Heart right ventricle (tissue), 16 donors: ENCODE measurements around the gene TSSC4. TPM values are rescaled to one million over a fixed set of nuclear protein-coding genes. Genes with fewer than 3 reads are reported as not detected.

Experiments
- ATAC-seq, 8 donors: fragments of 200-7000 bp; cut with Tn5 transposase; one replicate each; pipeline ENCODE4 v1.9.1; 2020; ENCODE audit warnings: mild to moderate bottlenecking in 8 of 8, moderate library complexity in 8 of 8, moderate number of reproducible peaks in 1 of 8
- DNase-seq, 2 donors: peaks; one replicate each; pipeline ENCODE4 v3.0.0-alpha.2; 2020
- H3K27ac ChIP-seq, 10 donors: fragments of 200-600 bp; sonication (generic) in 2 of 10; one replicate each; pipeline versions ENCODE4 v1.5.0 to v1.8.0; 2020 to 2022; ENCODE audit warnings: mild to moderate bottlenecking in 3 of 10
- H3K27me3 ChIP-seq, 7 donors: fragments of 200-600 bp; one replicate each; pipeline ENCODE4 v1.8.0; 2021 to 2022; ENCODE audit warnings: mild to moderate bottlenecking in 2 of 7
- H3K36me3 ChIP-seq, 9 donors: fragments of 200-600 bp; sonication (generic) in 1 of 9; one replicate each; pipeline versions ENCODE4 v1.5.0 to v1.8.0; 2020 to 2022; ENCODE audit warnings: mild to moderate bottlenecking in 2 of 9
- H3K4me1 ChIP-seq, 9 donors: fragments of 200-600 bp; sonication (generic) in 1 of 9; one replicate each; pipeline versions ENCODE4 v1.5.0 to v1.8.0; 2020 to 2022; ENCODE audit warnings: mild to moderate bottlenecking in 4 of 9
- H3K4me3 ChIP-seq, 10 donors: fragments of 200-600 bp; sonication (generic) in 2 of 10; one replicate each; pipeline versions ENCODE4 v1.5.0 to v1.8.0; 2020 to 2022; ENCODE audit warnings: mild to moderate bottlenecking in 7 of 10, moderate library complexity in 2 of 10
- H3K9me3 ChIP-seq, 11 donors: fragments of 200-600 bp in 10 of 11; sonication (generic) in 2 of 11; one replicate each; pipeline versions ENCODE4 v1.5.0 to v1.8.0; 2013 to 2022; ENCODE audit warnings: mild to moderate bottlenecking in 2 of 11, control low read depth in 1 of 11, moderate library complexity in 1 of 11
- CTCF ChIP-seq, 9 donors: fragments of 200-600 bp; sonication (generic) in 2 of 9; IDR thresholded peaks; one replicate each; pipeline versions ENCODE4 v1.5.0 to v1.8.0; 2021 to 2022; ENCODE audit warnings: antibody characterized with exemption in 9 of 9, mild to moderate bottlenecking in 5 of 9, moderate library complexity in 1 of 9
- WGBS, 2 donors: extraction: QIAGEN DNeasy Blood & Tissue Kit; methylation state at CpG; one replicate each; pipeline ENCODE4 v1.1.7; 2013; ENCODE audit warnings: inconsistent platforms in 1 of 2; 5-methylcytosine and 5-hydroxymethylcytosine counted together
- intact Hi-C, 10 donors: fragments of 100-400 bp; cut with DNase I; formaldehyde crosslinking; loops; one replicate each; pipeline versions ENCODE4 v1.11.1 to v1.14.2; 2022
- polyA plus RNA-seq, 2 donors: library from polyadenylated mRNA; stranded (reverse); fragments of 200-250 nt; gene quantifications; one replicate each; pipeline ENCODE4 v1.2.3, GENCODE V29; 2013
- total RNA-seq, 10 donors: library from RNA; stranded (reverse); fragmentation: NEBNext Ultra II Directional in 3 of 10; extraction: Animal tissue kit (Norgen Biotek cat#: 25700) in 3 of 10; gene quantifications; one replicate each; pipeline versions ENCODE4 v1.2.1 to v1.2.4, GENCODE V29; 2021 to 2023
- donor health status: Arrhythmogenic right ventricular cardiomyopathy.
- donor health status: ischemic (EF 13 %, LVEDD 7.1; RV severe dilation, severe dysfunction).
- donor health status: healthy with polysubstance abuse.
- donor health status: DM: no; HTN: yes; CAD: no.
- donor health status: DM: no; HTN: no; CAD: no.
- donor health status: ischemic (EF 25% LVEDD 6.9; RV normal size, moderate dysfunction).
- donor health status: ischemic (EF 25% LVEDD 5.7; RV mildly dilated, moderate dysfunction).
- donor health status: healthy.
- donor health status: DM: yes; HTN: yes; CAD: no.
- donor health status: Ischemic cardiomyopathy.
- donor health status: ischemic (EF 35%, LVEDD 5.7; RV mildly dilated, moderate dysfunction).
- donor health status: nonischemic (EF 11% LVEDD 7.7; RV severe dilation, severe dysfunction).
- donor health status: DM: yes; HTN: yes; CAD: no.
- donor health status: PGD.
- donor health status: ischemic (EF 29% LVEDD 5.4; RV normal size, mild dysfunction).
- donor health status: nonischemic (EF 23%, LVEDD 6.1; RV moderate dilation, normal function).

Gene TSSC4
- total and polyA plus RNA-seq, 12 donors = 22.0 to 72.3 (median 30.7) TPM

GRCh38 chr11:2450321-2451041 lies 49.9 kb downstream of the TSSC4 start:
- peaks cover 3 to 49% (median 33%) of the 10 kb centered on the region in 9 donors for H3K4me1 ChIP-seq
- TF ChIP-seq CTCF (IDR thresholded peaks at IDR 0.05) = no peak
- H3K9me3 ChIP-seq = peaks cover 0 to 3% (median 0%) of the 10 kb centered on the region in 11 donors
- H3K27ac ChIP-seq = no peak overlapping the region
- H3K36me3 ChIP-seq = no peaks in the 10 kb centered on the region
- intact Hi-C loops = no loop called here
- WGBS, 2 donors = 84 to 87% methylated on average over 19 of the region's 19 CpGs
- no peak overlapping the region for H3K4me3 ChIP-seq
- H3K27me3 ChIP-seq = peaks cover 0 to 9% (median 0%) of the 10 kb centered on the region in 7 donors
- ATAC-seq (no peak), DNase-seq (no peak)

DNA sequence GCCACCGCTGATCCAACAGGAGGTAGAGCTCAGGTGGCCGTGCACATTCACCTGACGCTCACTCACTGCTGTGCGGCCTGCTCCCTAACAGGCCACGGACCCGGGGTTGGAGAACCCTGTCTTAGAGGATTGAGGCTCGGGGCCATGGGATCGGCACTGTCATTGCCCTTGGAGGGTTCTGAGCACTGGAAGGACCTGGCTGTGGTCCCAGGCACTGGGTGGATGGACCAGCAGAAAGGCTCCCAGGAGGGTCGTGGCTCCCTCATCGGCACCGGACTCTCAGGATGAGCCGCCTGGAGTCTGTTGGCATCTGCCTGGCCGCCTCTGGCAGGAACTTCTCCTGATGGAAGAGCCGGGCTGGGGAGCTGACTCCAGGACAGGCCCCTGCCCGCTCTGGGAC lies 50.8 kb downstream of the TSSC4 start:
- peaks cover 0 to 40% (median 24%) of the 10 kb centered on the region in 9 donors for H3K4me1 ChIP-seq
- peaks cover 0 to under 1% (median 0%) of the 10 kb centered on the region in 7 donors for H3K27me3 ChIP-seq
- ATAC-seq (no peak), DNase-seq (no peak)
- peaks cover 0 to 3% (median 0%) of the 10 kb centered on the region in 11 donors for H3K9me3 ChIP-seq
- no peak overlapping the region for H3K27ac ChIP-seq
- H3K36me3 ChIP-seq = no peaks in the 10 kb centered on the region
- intact Hi-C loops = no loop called here
- TF ChIP-seq CTCF (IDR thresholded peaks at IDR 0.05) = no peak
- H3K4me3 ChIP-seq = no peak overlapping the region
- 89 to 94% methylated on average over 15 of the region's 15 CpGs for WGBS, 2 donors

DNA sequence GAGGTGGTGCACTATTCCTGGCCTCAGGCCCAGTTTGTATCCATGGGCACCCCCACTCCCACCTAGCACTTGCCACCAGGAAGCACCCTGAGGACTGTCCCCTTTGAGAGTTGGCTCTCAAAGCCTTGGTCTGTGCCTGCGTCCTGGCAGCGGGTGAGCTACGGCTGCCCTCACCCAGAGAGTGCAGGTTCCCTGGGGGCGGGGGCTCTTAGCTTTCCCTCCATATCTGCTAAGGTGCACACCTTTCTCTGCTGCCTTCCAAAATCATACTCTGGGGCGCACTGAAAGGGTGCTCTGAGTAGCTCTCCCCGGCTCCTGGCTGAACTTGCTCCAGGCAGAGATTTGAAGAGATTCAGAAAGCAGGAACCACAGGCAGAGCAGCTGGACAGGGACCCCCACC lies 51.4 kb downstream of the TSSC4 start:
- Histone ChIP-seq H3K4me1 (peaks cover 0 to 34% (median 19%) of the 10 kb centered on the region in 9 donors), H3K9me3 (peaks cover 0 to 3% (median 0%) of the 10 kb centered on the region in 11 donors), H3K27me3 (no peaks in the 10 kb centered on the region), H3K36me3 (no peaks in the 10 kb centered on the region), H3K4me3 (no peak overlapping the region), H3K27ac (no peak overlapping the region)
- 65 to 83% methylated on average over 6 of the region's 6 CpGs for WGBS, 2 donors
- TF ChIP-seq CTCF (IDR thresholded peaks at IDR 0.05) = no peak
- no peak for DNase-seq
- intact Hi-C loops = no loop called here
- peak in 1 of 8 donors; percentile 3 for ATAC-seq

DNA sequence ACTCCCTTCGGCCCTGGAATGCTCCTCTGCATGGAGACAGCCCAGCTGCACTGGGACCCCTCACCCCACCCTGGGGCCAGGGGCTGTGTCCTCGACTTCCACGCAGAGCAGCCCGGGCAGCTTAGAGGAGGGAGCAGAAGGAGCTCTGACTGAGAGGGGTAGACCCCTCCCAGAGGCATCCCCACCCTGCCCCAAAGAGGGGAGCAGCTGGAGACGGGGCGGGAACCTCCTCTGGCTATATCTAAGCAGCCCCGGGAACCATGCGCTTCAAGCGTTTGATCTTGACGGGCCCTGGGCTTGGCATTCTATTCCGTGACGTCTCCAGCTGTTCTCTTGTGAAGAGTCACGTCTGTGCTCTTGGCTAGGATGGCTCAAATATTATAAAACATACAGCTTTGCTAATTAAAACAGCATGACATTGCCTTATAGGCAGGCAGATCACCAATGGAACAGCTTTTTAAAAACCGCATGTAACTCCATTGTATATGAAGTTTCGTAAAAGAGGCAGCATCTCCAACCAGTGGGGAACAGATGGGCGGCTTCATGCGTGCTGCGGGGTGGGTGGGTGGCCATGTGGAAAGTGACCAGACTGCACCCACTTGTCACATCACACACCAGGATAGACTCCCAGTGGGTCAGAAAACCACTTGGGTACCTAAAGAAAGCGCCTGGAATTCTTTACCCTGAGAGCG lies 51.9 kb downstream of the TSSC4 start:
- DNase-seq (no peak), ATAC-seq (peak in 5 of 8 donors; percentile 4 to 77 (median 70))
- Histone ChIP-seq H3K36me3 (no peaks in the 10 kb centered on the region), H3K4me1 (peaks cover 0 to 29% (median 13%) of the 10 kb centered on the region in 9 donors), H3K9me3 (peaks cover 0 to 3% (median 0%) of the 10 kb centered on the region in 11 donors), H3K4me3 (no peak overlapping the region), H3K27me3 (no peaks in the 10 kb centered on the region), H3K27ac (no peak overlapping the region)
- 56 to 62% methylated on average over 20 of the region's 20 CpGs for WGBS, 2 donors
- intact Hi-C loops = no loop called here
- no peak for TF ChIP-seq CTCF (IDR thresholded peaks at IDR 0.05)
